IMR-90 (cell line): ENCODE results near the gene CASP14. TPM values are rescaled to one million over a fixed set of nuclear protein-coding genes. Genes with fewer than 3 reads are reported as not detected.
"Not testable (repeated sequence)": the region's sequence is repeated elsewhere in the genome, so short reads cannot be mapped to it uniquely, and the experiment has no call there.

Experiments used
- ATAC-seq: fragments of 200-7000 bp; cut with Tn5 transposase; 2 replicates; pipeline ENCODE4 v1.9.1; 2020; ENCODE audit warnings: low read depth, mild to moderate bottlenecking, moderate library complexity
- BruUV-seq: library from RNA; stranded (reverse); fragments of 400-500 nt; replicated peaks from 2 replicates; lab custom pipeline; 2021; lab: Mats Ljungman, UMichigan
- CTCF ChIA-PET: fragments of 300-600 bp; formaldehyde crosslinking; extraction: SDS; loops from one replicate; lab custom pipeline; 2021; ENCODE audit warnings: antibody characterized with exemption; lab: Yijun Ruan, JAX
- POLR2A ChIA-PET: fragments of 300-600 bp; sonication (Branson Sonifier 250); formaldehyde crosslinking; loops from one replicate; lab custom pipeline; 2022; ENCODE audit warnings: antibody characterized with exemption; ENCODE audit not compliant: unreplicated experiment; lab: Charles Lee
- DNase-seq: peaks from one replicate; pipeline ENCODE4 v3.0.0; 2013
- H2AFZ ChIP-seq: replicated peaks from 2 replicates; pipeline ENCODE3; 2013; ENCODE audit warnings: low read length, mild to moderate bottlenecking; ENCODE audit not compliant: poor library complexity
- H2AK5ac ChIP-seq: 2 replicates; pipeline ENCODE4 v1.6.1; 2013; ENCODE audit warnings: low read depth, low read length, inconsistent platforms
- H2AK9ac ChIP-seq: replicated peaks from 2 replicates; pipeline ENCODE3; 2013; ENCODE audit warnings: mild to moderate bottlenecking, low read depth, low read length, moderate library complexity; ENCODE audit not compliant: poor library complexity
- H2BK120ac ChIP-seq: 2 replicates; pipeline ENCODE4 v1.6.1; 2013; ENCODE audit warnings: low read depth, low read length, inconsistent platforms
- H2BK15ac ChIP-seq: 3 replicates; pipeline ENCODE4 v1.6.1; 2013; ENCODE audit warnings: low read depth, low read length, inconsistent platforms
- H2BK20ac ChIP-seq: 2 replicates; pipeline ENCODE4 v1.6.1; 2013; ENCODE audit warnings: low read depth, mild to moderate bottlenecking, inconsistent platforms, low read length, moderate library complexity
- H2BK5ac ChIP-seq: 2 replicates; pipeline ENCODE4 v1.6.1; 2013; ENCODE audit warnings: mild to moderate bottlenecking, low read depth, low read length, inconsistent platforms; ENCODE audit not compliant: poor library complexity, severe bottlenecking
- H3K14ac ChIP-seq: replicated peaks from 2 replicates; pipeline ENCODE4 v1.6.1; 2013; ENCODE audit warnings: low read depth, low read length, inconsistent platforms
- H3K18ac ChIP-seq: 2 replicates; pipeline ENCODE4 v1.6.1; 2013; ENCODE audit warnings: low read depth, low read length, control low read depth
- H3K23ac ChIP-seq: 2 replicates; pipeline ENCODE4 v1.6.1; 2013; ENCODE audit warnings: low read depth, low read length, inconsistent platforms
- H3K27ac ChIP-seq: 2 replicates; pipeline ENCODE4 v1.5.1; 2013; ENCODE audit warnings: mild to moderate bottlenecking, control low read depth, low read length; ENCODE audit not compliant: insufficient read depth
- H3K27me3 ChIP-seq: 2 replicates; pipeline ENCODE4 v1.6.1; 2013; ENCODE audit warnings: low read length; ENCODE audit not compliant: control insufficient read depth, insufficient read depth
- H3K36me3 ChIP-seq: 2 replicates; pipeline ENCODE4 v1.6.1; 2013; ENCODE audit warnings: low read length, mixed read lengths; ENCODE audit not compliant: control insufficient read depth, insufficient read depth
- H3K4ac ChIP-seq: 2 replicates; pipeline ENCODE4 v1.6.1; 2013; ENCODE audit warnings: low read depth, low read length, inconsistent platforms
- H3K4me1 ChIP-seq: 2 replicates; pipeline ENCODE4 v1.6.1; 2013; ENCODE audit warnings: low read length, mixed read lengths; ENCODE audit not compliant: control insufficient read depth, insufficient read depth
- H3K4me2 ChIP-seq: 2 replicates; pipeline ENCODE4 v1.6.1; 2013; ENCODE audit warnings: low read depth, mild to moderate bottlenecking, control low read depth, low read length, moderate library complexity
- H3K4me3 ChIP-seq: 2 replicates; pipeline ENCODE4 v1.5.1; 2013; ENCODE audit warnings: low read depth, mild to moderate bottlenecking, control low read depth, low read length, moderate library complexity; ENCODE audit not compliant: insufficient read depth
- H3K56ac ChIP-seq: 2 replicates; pipeline ENCODE4 v1.6.1; 2013; ENCODE audit warnings: low read length, inconsistent platforms; ENCODE audit not compliant: insufficient read depth; ENCODE audit errors: extremely low read depth
- H3K79me1 ChIP-seq, 2 experiments: 2 replicates each; pipeline ENCODE4 v1.6.1; 2013; ENCODE audit warnings: low read length in 2 of 2, inconsistent platforms in 1 of 2, low read depth in 1 of 2
- H3K9ac ChIP-seq: 2 replicates; pipeline ENCODE4 v1.6.1; 2013; ENCODE audit warnings: low read depth, low read length, control low read depth
- H3K9me1 ChIP-seq: 2 replicates; pipeline ENCODE4 v1.6.1; 2013; ENCODE audit warnings: low read length, inconsistent platforms; ENCODE audit not compliant: insufficient read depth
- H3K9me3 ChIP-seq: 2 replicates; pipeline ENCODE4 v1.6.1; 2013; ENCODE audit warnings: low read length; ENCODE audit not compliant: control insufficient read depth, insufficient read depth
- H4K20me1 ChIP-seq: 2 replicates; pipeline ENCODE4 v1.6.1; 2013; ENCODE audit warnings: low read length, inconsistent platforms; ENCODE audit not compliant: insufficient read depth
- H4K5ac ChIP-seq: 2 replicates; pipeline ENCODE4 v1.6.1; 2013; ENCODE audit warnings: mild to moderate bottlenecking, low read depth, low read length, control low read depth
- H4K8ac ChIP-seq, 2 experiments: 2 replicates each; pipeline ENCODE4 v1.6.1; 2013; ENCODE audit warnings: low read depth in 2 of 2, low read length in 2 of 2, control low read depth in 1 of 2, inconsistent platforms in 1 of 2
- H4K91ac ChIP-seq: 2 replicates; pipeline ENCODE4 v1.6.1; 2013; ENCODE audit warnings: low read depth, low read length, inconsistent platforms; ENCODE audit not compliant: insufficient read depth
- WGBS, 2 experiments: methylation state at CpG; one replicate each; pipeline versions ENCODE4 v1.1.5 to v1.1.7; 2013; ENCODE audit warnings: missing lambda C conversion rate in 2 of 2; ENCODE audit not compliant: insufficient read length in 1 of 2; ENCODE audit errors: extremely low coverage in 2 of 2; 5-methylcytosine and 5-hydroxymethylcytosine counted together
- dilution Hi-C: fragments of 300-500 bp; cut with HindIII; formaldehyde crosslinking; loops from one replicate; pipeline ENCODE4 v1.14.3; 2018; ENCODE audit warnings: low sequenced_read_pairs; ENCODE audit not compliant: unreplicated experiment
- in situ Hi-C: fragments of 300-500 bp; cut with MboI; formaldehyde crosslinking; loops from 3 replicates; pipeline ENCODE4 v1.14.3; 2019; ENCODE audit warnings: low sequenced_read_pairs, inconsistent platforms, mixed read lengths
- intact Hi-C: fragments of 100-400 bp; cut with micrococcal nuclease; formaldehyde crosslinking; loops from 2 replicates; pipeline ENCODE4 v1.10.0; 2022
- polyA plus RNA-seq, 3 experiments: library from polyadenylated mRNA; depleted of rRNA; stranded (reverse); fragments of >200 nt; gene quantifications; 2 replicates each; pipeline ENCODE4 v1.2.3, GENCODE V29; 2012; ENCODE audit warnings: low replicate concordance in 1 of 3
- total RNA-seq: library from RNA; depleted of rRNA; stranded (reverse); fragments of >200 nt; gene quantifications from 2 replicates; pipeline ENCODE4 v1.2.3, GENCODE V29; 2012

Gene CASP14
- total and polyA plus RNA-seq, 2 of the 4 experiments (the other 2 are of a cell fraction) = not detected

- H2AK9ac ChIP-seq, POLR2A ChIA-PET, H3K9me3 ChIP-seq, H3K14ac ChIP-seq, H3K4me2 ChIP-seq, H3K36me3 ChIP-seq, H3K56ac ChIP-seq, DNase-seq, BruUV-seq, H3K27ac ChIP-seq, H3K18ac ChIP-seq, H4K5ac ChIP-seq, H4K8ac ChIP-seq, H2BK15ac ChIP-seq, H3K4me1 ChIP-seq, H3K4ac ChIP-seq, H3K27me3 ChIP-seq, H2AFZ ChIP-seq, in situ Hi-C loops, H3K4me3 ChIP-seq, H2BK120ac ChIP-seq, H3K9me1 ChIP-seq, CTCF ChIA-PET, H2AK5ac ChIP-seq, H4K91ac ChIP-seq, H3K9ac ChIP-seq, H4K20me1 ChIP-seq, H2BK20ac ChIP-seq, H2BK5ac ChIP-seq, ATAC-seq, intact Hi-C loops, H3K79me1 ChIP-seq, dilution Hi-C loops: not testable (repeated sequence)
- H3K23ac ChIP-seq = 0 out of 2 replicates have a peak overlapping the region, but pooled peaks have one; percentile 25
- WGBS, 2 experiments = no CpG with 5 or more reads among the region's 6 CpGs
Observed at GRCh38 chr19:15097980-15098379, 48.7 kb downstream of the CASP14 start.
